SU-DHL-6 (cell line): ENCODE results near the gene PTPRCAP.

Experiments
- EZH2phosphoT487 ChIP-seq: fragments of 200-600 bp; sonication (generic), shearing (Covaris generic); conservative IDR thresholded peaks from 2 replicates; pipeline ENCODE4 v1.6.1; 2018; ENCODE audit warnings: mild to moderate bottlenecking, antibody characterized with exemption, low read length, moderate library complexity, mixed read lengths
- TF ChIP-seq, protein P1 (sequence below): fragments of 200-600 bp; sonication (generic); IDR thresholded peaks from one replicate; pipeline ENCODE4 v1.5.1; 2017; ENCODE audit warnings: antibody characterized with exemption, mild to moderate bottlenecking, low read length, moderate library complexity; ENCODE audit not compliant: insufficient read depth, poor library complexity, severe bottlenecking

DNA sequence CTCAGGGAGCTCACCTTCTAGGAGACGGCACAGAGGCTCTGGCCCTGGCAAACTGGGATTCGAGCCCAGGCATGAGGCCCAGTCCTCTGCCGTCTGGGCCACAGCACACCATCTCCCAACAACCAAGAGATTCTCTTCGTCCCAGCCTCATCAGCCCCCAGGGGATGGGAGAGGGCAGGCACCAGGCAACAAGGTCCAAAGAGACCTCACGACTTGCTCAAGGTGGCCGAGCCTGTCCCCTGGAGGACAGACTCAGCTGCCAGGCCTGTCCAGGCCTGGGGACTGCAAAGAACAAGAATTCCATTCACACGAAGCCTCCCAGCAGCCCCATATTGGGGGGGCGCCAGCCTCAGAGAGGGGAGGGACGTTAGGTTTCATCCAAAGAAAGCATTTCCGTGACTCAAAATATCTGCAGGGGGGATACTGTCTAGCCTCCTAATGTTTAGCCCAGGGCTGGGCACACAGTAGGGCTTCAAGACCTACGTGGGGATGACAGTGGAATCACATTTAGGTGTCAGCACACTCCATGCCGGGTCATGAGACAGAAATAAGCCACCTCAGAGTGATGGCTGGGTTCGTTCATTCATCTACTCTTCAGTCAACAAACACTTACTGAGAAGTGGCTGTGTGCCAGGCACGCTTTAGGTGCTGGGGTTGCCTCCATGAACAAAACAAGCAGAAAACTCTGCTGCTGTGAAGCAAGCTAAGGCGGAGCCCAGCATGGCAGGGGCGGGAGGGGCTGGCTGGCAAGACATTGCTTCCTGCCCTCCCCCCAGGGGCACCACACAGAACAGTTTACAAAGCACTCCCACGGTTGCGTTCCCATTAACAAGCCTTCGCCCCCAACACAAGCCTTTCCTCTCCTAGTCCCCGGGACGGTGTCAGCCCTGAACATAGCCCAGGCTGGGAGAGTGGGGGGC is 20.8 kb downstream of the PTPRCAP start:
- TF ChIP-seq, protein P1, sequence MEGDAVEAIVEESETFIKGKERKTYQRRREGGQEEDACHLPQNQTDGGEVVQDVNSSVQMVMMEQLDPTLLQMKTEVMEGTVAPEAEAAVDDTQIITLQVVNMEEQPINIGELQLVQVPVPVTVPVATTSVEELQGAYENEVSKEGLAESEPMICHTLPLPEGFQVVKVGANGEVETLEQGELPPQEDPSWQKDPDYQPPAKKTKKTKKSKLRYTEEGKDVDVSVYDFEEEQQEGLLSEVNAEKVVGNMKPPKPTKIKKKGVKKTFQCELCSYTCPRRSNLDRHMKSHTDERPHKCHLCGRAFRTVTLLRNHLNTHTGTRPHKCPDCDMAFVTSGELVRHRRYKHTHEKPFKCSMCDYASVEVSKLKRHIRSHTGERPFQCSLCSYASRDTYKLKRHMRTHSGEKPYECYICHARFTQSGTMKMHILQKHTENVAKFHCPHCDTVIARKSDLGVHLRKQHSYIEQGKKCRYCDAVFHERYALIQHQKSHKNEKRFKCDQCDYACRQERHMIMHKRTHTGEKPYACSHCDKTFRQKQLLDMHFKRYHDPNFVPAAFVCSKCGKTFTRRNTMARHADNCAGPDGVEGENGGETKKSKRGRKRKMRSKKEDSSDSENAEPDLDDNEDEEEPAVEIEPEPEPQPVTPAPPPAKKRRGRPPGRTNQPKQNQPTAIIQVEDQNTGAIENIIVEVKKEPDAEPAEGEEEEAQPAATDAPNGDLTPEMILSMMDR, result no peak
- TF ChIP-seq EZH2phosphoT487, result no peak
